GM12878 (cell line): ENCODE measurements around the gene SLC6A20. TPM values are rescaled to one million over a fixed set of nuclear protein-coding genes. Genes with fewer than 3 reads are reported as not detected.

ENCODE experiments used
- ATAC-seq: fragments of 200-7000 bp; cut with Tn5 transposase; 3 replicates; pipeline ENCODE4 v1.9.1; 2020; ENCODE audit warnings: mild to moderate bottlenecking, moderate library complexity
- BruUV-seq: library from RNA; stranded (reverse); fragments of 400-500 nt; replicated peaks from 2 replicates; lab custom pipeline; 2021; lab: Mats Ljungman, UMichigan
- CTCF ChIA-PET: fragments of 300-600 bp; sonication (Branson Sonifier 250); formaldehyde crosslinking; extraction: SDS; loops from one replicate; lab custom pipeline; 2021; ENCODE audit warnings: inconsistent platforms; lab: Yijun Ruan, JAX
- POLR2A ChIA-PET: fragments of 350-600 bp; formaldehyde crosslinking; extraction: SDS; loops from one replicate; lab custom pipeline; 2021; ENCODE audit warnings: inconsistent platforms; lab: Charles Lee
- RAD21 ChIA-PET: fragments of 300-600 bp; sonication (Branson Sonifier 250); formaldehyde crosslinking; loops from one replicate; lab custom pipeline; 2023; ENCODE audit warnings: antibody characterized with exemption; ENCODE audit not compliant: unreplicated experiment; lab: Charles Lee
- SMC1A ChIA-PET: fragments of 300-600 bp; sonication (Branson Sonifier 250); formaldehyde crosslinking; loops from one replicate; lab custom pipeline; 2023; ENCODE audit not compliant: unreplicated experiment, uncharacterized antibody; lab: Charles Lee
- DNase-seq: peaks from one replicate; pipeline ENCODE4 v3.0.0-alpha.2; 2011; ENCODE audit warnings: low read depth, low spot score
- FAIRE-seq: peaks from 3 replicates; lab custom pipeline; 2011; peaks lifted over from hg19 to GRCh38; lab: Jason Lieb, UNC
- H2AFZ ChIP-seq: 2 replicates; pipeline ENCODE4 v1.6.0; 2011; ENCODE audit warnings: low read depth, low read length, control low read depth; ENCODE audit not compliant: control insufficient read depth
- H3K27ac ChIP-seq: 2 replicates; pipeline ENCODE4 v1.5.1; 2011; ENCODE audit warnings: control low read depth; ENCODE audit not compliant: control insufficient read depth, insufficient read depth
- H3K27me3 ChIP-seq, 2 experiments: replicated peaks in 1 of 2; 2 replicates each; pipeline versions ENCODE4 v1.6.0 to v1.6.1; 2011; ENCODE audit warnings: low read length in 1 of 2; ENCODE audit not compliant: control insufficient read depth in 2 of 2, insufficient read depth in 2 of 2
- H3K36me3 ChIP-seq, 2 experiments: 2 replicates each; pipeline ENCODE4 v1.5.1; 2011; ENCODE audit warnings: low read length in 1 of 2; ENCODE audit not compliant: control insufficient read depth in 2 of 2, insufficient read depth in 2 of 2
- H3K4me1 ChIP-seq: 2 replicates; pipeline ENCODE4 v1.6.1; 2011; ENCODE audit warnings: mild to moderate bottlenecking, low read length, moderate library complexity, mixed read lengths; ENCODE audit not compliant: control insufficient read depth, insufficient read depth
- H3K4me2 ChIP-seq: 2 replicates; pipeline ENCODE4 v1.6.0; 2011; ENCODE audit warnings: control low read depth; ENCODE audit not compliant: control insufficient read depth, insufficient read depth
- H3K4me3 ChIP-seq: fragments of 200-600 bp; sonication (generic); 2 replicates; pipeline ENCODE4 v1.5.1; 2016
- H3K79me2 ChIP-seq: 2 replicates; pipeline ENCODE4 v1.6.0; 2011; ENCODE audit warnings: low read length; ENCODE audit not compliant: control insufficient read depth, insufficient read depth
- H3K9ac ChIP-seq: 2 replicates; pipeline ENCODE4 v1.8.0; 2011; ENCODE audit warnings: low read length, control low read depth, mixed read lengths; ENCODE audit not compliant: control insufficient read depth, insufficient read depth
- H3K9me3 ChIP-seq: replicated peaks from 3 replicates; pipeline ENCODE4 v1.5.1; 2011; ENCODE audit warnings: mild to moderate bottlenecking, low read length; ENCODE audit not compliant: control insufficient read depth, insufficient read depth
- H4K20me1 ChIP-seq: 2 replicates; pipeline ENCODE4 v1.6.0; 2011; ENCODE audit not compliant: control insufficient read depth, insufficient read depth
- CHD1 ChIP-seq: IDR thresholded peaks from 2 replicates; pipeline ENCODE4 v1.6.1; 2012; ENCODE audit warnings: low read depth, low read length, improper control_type of control experiment
- EP300 ChIP-seq, 2 experiments: fragments of 150-350 bp in 1 of 2; IDR thresholded peaks; 2 replicates each; pipeline ENCODE4 v1.6.1; 2011 to 2012; ENCODE audit warnings: low read depth in 2 of 2, low read length in 2 of 2, borderline replicate concordance in 1 of 2, improper control_type of control experiment in 1 of 2, inconsistent platforms in 1 of 2; ENCODE audit not compliant: control insufficient read depth in 1 of 2
- JUND ChIP-seq: IDR thresholded peaks from 2 replicates; pipeline ENCODE4 v1.6.1; 2012; ENCODE audit warnings: low read depth, mild to moderate bottlenecking, low read length, improper control_type of control experiment, moderate library complexity
- POLR2A ChIP-seq: IDR thresholded peaks from 2 replicates; pipeline ENCODE4 v1.6.1; 2011; ENCODE audit warnings: low read depth, mild to moderate bottlenecking, low read length
- POLR2AphosphoS5 ChIP-seq: IDR thresholded peaks from 2 replicates; pipeline ENCODE4 v1.6.1; 2011; ENCODE audit warnings: mild to moderate bottlenecking, low read length, inconsistent platforms
- ZBTB4 ChIP-seq: fragments of 450-650 bp; formaldehyde crosslinking; IDR thresholded peaks from 2 replicates; pipeline ENCODE4 v1.4.0; 2022; ENCODE audit warnings: mild to moderate bottlenecking, moderate library complexity
- WGBS: methylation state at CpG from one replicate; pipeline ENCODE4 v1.1.6; 2016; ENCODE audit warnings: low lambda C conversion rate; ENCODE audit not compliant: insufficient replicate concordance, insufficient coverage; ENCODE audit errors: missing lambda C conversion rate; 5-methylcytosine and 5-hydroxymethylcytosine counted together
- in situ Hi-C: fragments of 300-500 bp; cut with MboI; formaldehyde crosslinking; loops from 9 replicates; pipeline ENCODE4 v1.14.3; 2018; ENCODE audit warnings: mixed read lengths
- intact Hi-C: fragments of 100-400 bp; cut with micrococcal nuclease; formaldehyde crosslinking; loops from one replicate; pipeline ENCODE4 v1.14.2; 2022; ENCODE audit not compliant: unreplicated experiment
- polyA plus RNA-seq, 11 experiments: library from polyadenylated mRNA; depleted of rRNA in 4 of 11; unstranded in 6 of 11; stranded (reverse) in 5 of 11; fragments of >200 nt; fragmentation: Nextera tagmentation in 4 of 11; fragmentation: Illumina TruSeq in 1 of 11; extraction: Ambion mirVana in 4 of 11; extraction: Trizol in 1 of 11; gene quantifications; 1 replicate in 1 of 11; 2 replicates in 10 of 11; pipeline versions ENCODE4 v1.2.1 to v1.2.3, GENCODE V29; 2011 to 2016; ENCODE audit warnings: inconsistent platforms in 2 of 11, missing spikeins in 2 of 11, low read depth in 1 of 11
- total RNA-seq, 4 experiments: library from RNA; depleted of rRNA in 3 of 4; stranded (reverse); fragments of >200 nt in 3 of 4; fragmentation: Illumina TruSeq in 1 of 4; extraction: Trizol in 1 of 4; gene quantifications; 2 replicates each; pipeline versions ENCODE4 v1.2.1 to v1.2.3, GENCODE V29; 2013 to 2021
- TF ChIP-seq, protein P1 (sequence below): fragments of 450-650 bp; IDR thresholded peaks from 2 replicates; pipeline ENCODE4 v1.6.1; 2016; ENCODE audit warnings: mild to moderate bottlenecking

The SLC6A20 gene
- total and polyA plus RNA-seq, 10 of the 15 experiments (the other 5 are each of a cell fraction or from before 2014, with no cell fraction given): 0.31 to 4.1 (median 1.1) TPM

- H2AFZ ChIP-seq: no peak overlapping the region
- POLR2A ChIA-PET: no interaction called here
- no peaks in the 10 kb centered on the region for H3K4me1 ChIP-seq
- no peaks in the 10 kb centered on the region for H3K27me3 ChIP-seq
- H3K9me3 ChIP-seq: no peaks in the 10 kb centered on the region; the same call in 1 of the 3 replicates
- CTCF ChIA-PET: no interaction called here
- ATAC-seq (no peak), DNase-seq (no peak), FAIRE-seq (no peak)
- TF ChIP-seq POLR2A (no peak), CHD1 (no peak), ZBTB4 (CRISPR knock-in tag) (no peak), JUND (no peak), EP300 (IDR thresholded peaks at IDR 0.05; ENCODE audit: borderline replicate concordance in 1 of 2, control insufficient read depth in 1 of 2, low read depth in 2 of 2, low read length in 2 of 2) (no peak), POLR2AphosphoS5 (no peak)
- TF ChIP-seq, protein P1, sequence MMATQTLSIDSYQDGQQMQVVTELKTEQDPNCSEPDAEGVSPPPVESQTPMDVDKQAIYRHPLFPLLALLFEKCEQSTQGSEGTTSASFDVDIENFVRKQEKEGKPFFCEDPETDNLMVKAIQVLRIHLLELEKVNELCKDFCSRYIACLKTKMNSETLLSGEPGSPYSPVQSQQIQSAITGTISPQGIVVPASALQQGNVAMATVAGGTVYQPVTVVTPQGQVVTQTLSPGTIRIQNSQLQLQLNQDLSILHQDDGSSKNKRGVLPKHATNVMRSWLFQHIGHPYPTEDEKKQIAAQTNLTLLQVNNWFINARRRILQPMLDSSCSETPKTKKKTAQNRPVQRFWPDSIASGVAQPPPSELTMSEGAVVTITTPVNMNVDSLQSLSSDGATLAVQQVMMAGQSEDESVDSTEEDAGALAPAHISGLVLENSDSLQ: no peak
- RAD21 ChIA-PET: no interaction called here
- no peaks in the 10 kb centered on the region for H4K20me1 ChIP-seq
- H3K4me3 ChIP-seq: no peak overlapping the region
- no TSS peak for BruUV-seq
- 4% methylated on average over 2 of the region's 2 CpGs for WGBS
- no peaks in the 10 kb centered on the region for H3K79me2 ChIP-seq
- H3K36me3 ChIP-seq: peaks cover 0 to 3% of the 10 kb centered on the region in 2 experiments; a peak in 2 of 4 replicates
- SMC1A ChIA-PET: no interaction called here
- H3K4me2 ChIP-seq: no peak overlapping the region
- in situ Hi-C loops (no loop called here), intact Hi-C loops (no loop called here)
- no peak overlapping the region for H3K27ac ChIP-seq
- no peak overlapping the region for H3K9ac ChIP-seq
These were observed 23.2 kb upstream of the SLC6A20 start for GRCh38 chr3:45819543-45819942.
